Adrenal gland (tissue), 5 donors: Measurements from ENCODE around the gene CRTC1.

ENCODE experiments used
- CTCF ChIP-seq, 6 experiments: fragments of 450-650 bp in 4 of 6; fragments of 200-600 bp in 2 of 6; sonication (generic) in 1 of 6; IDR thresholded peaks; 1 replicate in 5 of 6; 2 replicates in 1 of 6; pipeline versions ENCODE4 v1.5.1 to v1.8.0; 2016 to 2021; ENCODE audit warnings: antibody characterized with exemption in 6 of 6, mild to moderate bottlenecking in 2 of 6, moderate library complexity in 1 of 6
- POLR2A ChIP-seq, 2 donors: fragments of 450-650 bp; IDR thresholded peaks; one replicate each; pipeline ENCODE4 v1.6.1; 2017; ENCODE audit warnings: antibody characterized with exemption in 2 of 2, mild to moderate bottlenecking in 2 of 2, moderate library complexity in 1 of 2
- donor health status: DM: no; HTN: no; CAD: no.

- no peak for TF ChIP-seq CTCF (IDR thresholded peaks at IDR 0.05)
- no peak for TF ChIP-seq POLR2A (IDR thresholded peaks at IDR 0.05)
These were observed 109.2 kb downstream of the CRTC1 start for GRCh38 chr19:18792661-18793060.
